H9 (cell line): ENCODE data around the gene ASMTL. TPM values are rescaled to one million over a fixed set of nuclear protein-coding genes. Genes with fewer than 3 reads are reported as not detected.

ENCODE experiments used
- DNase-seq: peaks from one replicate; pipeline ENCODE4 v3.0.0-alpha.2; 2017
- H2AFZ ChIP-seq: one replicate; pipeline ENCODE4 v1.6.1; 2013; ENCODE audit warnings: mild to moderate bottlenecking, low read length, control low read depth, moderate library complexity
- H2AK5ac ChIP-seq: 2 replicates; pipeline ENCODE4 v1.6.1; 2013; ENCODE audit warnings: low read length, control low read depth, mixed read lengths; ENCODE audit not compliant: insufficient read length
- H2BK120ac ChIP-seq: one replicate; pipeline ENCODE4 v1.6.1; 2013; ENCODE audit warnings: low read depth, mild to moderate bottlenecking, low read length, control low read depth, inconsistent platforms; ENCODE audit not compliant: poor library complexity, severe bottlenecking
- H2BK12ac ChIP-seq: 2 replicates; pipeline ENCODE4 v1.6.1; 2013; ENCODE audit warnings: low read length, control low read depth, mixed read lengths, low read depth; ENCODE audit not compliant: insufficient read length
- H2BK15ac ChIP-seq: 2 replicates; pipeline ENCODE4 v1.6.1; 2013; ENCODE audit warnings: low read depth, low read length, control low read depth
- H2BK20ac ChIP-seq: one replicate; pipeline ENCODE4 v1.6.1; 2013; ENCODE audit warnings: low read depth, mild to moderate bottlenecking, low read length, control low read depth, inconsistent platforms; ENCODE audit not compliant: poor library complexity, severe bottlenecking
- H2BK5ac ChIP-seq: 2 replicates; pipeline ENCODE4 v1.6.1; 2013; ENCODE audit warnings: low read length, control low read depth, mixed read lengths; ENCODE audit not compliant: insufficient read length
- H3K14ac ChIP-seq: 2 replicates; pipeline ENCODE4 v1.6.1; 2013; ENCODE audit warnings: low read length, control low read depth; ENCODE audit not compliant: insufficient read depth
- H3K18ac ChIP-seq: 2 replicates; pipeline ENCODE4 v1.6.1; 2013; ENCODE audit warnings: low read depth, mild to moderate bottlenecking, mixed read lengths, low read length, control low read depth; ENCODE audit not compliant: insufficient read length
- H3K23ac ChIP-seq: 2 replicates; pipeline ENCODE4 v1.6.1; 2013; ENCODE audit warnings: low read length, control low read depth, mixed read lengths, low read depth; ENCODE audit not compliant: insufficient read length
- H3K23me2 ChIP-seq: 2 replicates; pipeline ENCODE4 v1.6.1; 2013; ENCODE audit warnings: low read depth, mild to moderate bottlenecking, mixed read lengths, low read length, control low read depth; ENCODE audit not compliant: insufficient read length, poor library complexity, severe bottlenecking
- H3K27ac ChIP-seq: 2 replicates; pipeline ENCODE4 v1.5.1; 2013; ENCODE audit warnings: low read length, control low read depth, mixed read lengths, low read depth; ENCODE audit not compliant: insufficient read length
- H3K27me3 ChIP-seq: 2 replicates; pipeline ENCODE4 v1.6.1; 2013; ENCODE audit warnings: low read length, control low read depth, inconsistent platforms; ENCODE audit not compliant: insufficient read depth
- H3K4ac ChIP-seq: 2 replicates; pipeline ENCODE4 v1.6.1; 2013; ENCODE audit warnings: low read depth, mild to moderate bottlenecking, control low read depth, inconsistent platforms, low read length, moderate library complexity
- H3K4me1 ChIP-seq: 2 replicates; pipeline ENCODE4 v1.6.1; 2013; ENCODE audit warnings: low read length, control low read depth, inconsistent platforms; ENCODE audit not compliant: insufficient read depth
- H3K4me2 ChIP-seq: 2 replicates; pipeline ENCODE4 v1.6.1; 2013; ENCODE audit warnings: low read length, control low read depth, mixed read lengths; ENCODE audit not compliant: insufficient read length, insufficient read depth
- H3K56ac ChIP-seq: 2 replicates; pipeline ENCODE4 v1.6.1; 2013; ENCODE audit warnings: low read depth, mild to moderate bottlenecking, mixed read lengths, low read length, control low read depth; ENCODE audit not compliant: insufficient read length
- H3K79me1 ChIP-seq: 2 replicates; pipeline ENCODE4 v1.6.1; 2013; ENCODE audit warnings: low read depth, mild to moderate bottlenecking, moderate library complexity, low read length, control low read depth, inconsistent platforms; ENCODE audit not compliant: insufficient read depth, poor library complexity, severe bottlenecking
- H3K79me2 ChIP-seq: 2 replicates; pipeline ENCODE4 v1.6.1; 2013; ENCODE audit warnings: low read length, control low read depth, inconsistent platforms; ENCODE audit not compliant: insufficient read depth
- H3K9ac ChIP-seq: 2 replicates; pipeline ENCODE4 v1.6.1; 2013; ENCODE audit warnings: low read length, control low read depth, mixed read lengths; ENCODE audit not compliant: insufficient read length; ENCODE audit errors: extremely low read depth
- H3K9me3 ChIP-seq: one replicate; pipeline ENCODE4 v1.6.1; 2013; ENCODE audit warnings: low read depth, low read length, inconsistent platforms; ENCODE audit not compliant: control insufficient read depth
- H3T11ph ChIP-seq: one replicate; pipeline ENCODE4 v1.6.1; 2013; ENCODE audit warnings: mild to moderate bottlenecking, low read length, control low read depth, inconsistent platforms
- H4K20me1 ChIP-seq: one replicate; pipeline ENCODE4 v1.6.1; 2013; ENCODE audit not compliant: control insufficient read depth, insufficient read length, insufficient read depth
- H4K5ac ChIP-seq: 2 replicates; pipeline ENCODE4 v1.6.1; 2013; ENCODE audit warnings: low read depth, mild to moderate bottlenecking, mixed read lengths, low read length, control low read depth; ENCODE audit not compliant: insufficient read length
- H4K8ac ChIP-seq: replicated peaks from 2 replicates; pipeline ENCODE4 v1.6.1; 2013; ENCODE audit warnings: low read length, control low read depth, mixed read lengths, low read depth; ENCODE audit not compliant: insufficient read length
- H4K91ac ChIP-seq: 2 replicates; pipeline ENCODE4 v1.6.1; 2013; ENCODE audit warnings: low read depth, mild to moderate bottlenecking, moderate library complexity, mixed read lengths, low read length, control low read depth; ENCODE audit not compliant: insufficient read length
- H3K27ac Mint-ChIP-seq, 3 experiments: 2 replicates in 2 of 3; 3 replicates in 1 of 3; pipeline ENCODE4 v1.8.0; 2020 to 2021; ENCODE audit warnings: mixed read lengths in 3 of 3, mild to moderate bottlenecking in 1 of 3, moderate library complexity in 1 of 3
- H3K27me3 Mint-ChIP-seq: 2 replicates; pipeline ENCODE4 v1.8.0; 2021; ENCODE audit warnings: low read depth, mild to moderate bottlenecking, moderate library complexity, mixed read lengths
- H3K36me3 Mint-ChIP-seq, 3 experiments: 2 replicates in 2 of 3; 3 replicates in 1 of 3; pipeline ENCODE4 v1.8.0; 2020 to 2021; ENCODE audit warnings: low read depth in 3 of 3, mixed read lengths in 3 of 3; ENCODE audit not compliant: insufficient read depth in 1 of 3
- H3K4me1 Mint-ChIP-seq, 2 experiments: 2 replicates each; pipeline ENCODE4 v1.8.0; 2020; ENCODE audit warnings: mixed read lengths in 2 of 2
- H3K4me3 Mint-ChIP-seq, 2 experiments: 2 replicates in 1 of 2; 3 replicates in 1 of 2; pipeline ENCODE4 v1.8.0; 2020 to 2021; ENCODE audit warnings: mild to moderate bottlenecking in 2 of 2, mixed read lengths in 2 of 2, moderate library complexity in 1 of 2
- H3K9me3 Mint-ChIP-seq, 2 experiments: 2 replicates in 1 of 2; 3 replicates in 1 of 2; pipeline ENCODE4 v1.8.0; 2020; ENCODE audit warnings: mild to moderate bottlenecking in 2 of 2, mixed read lengths in 2 of 2, moderate library complexity in 1 of 2
- CTCF ChIP-seq: fragments of 200-600 bp; sonication (generic); conservative IDR thresholded peaks from 3 replicates; pipeline ENCODE4 v1.8.0; 2021; ENCODE audit warnings: antibody characterized with exemption, mild to moderate bottlenecking
- whole genome bisulfite sequencing: extraction: QIAGEN DNeasy Blood & Tissue Kit; methylation state at CpG from one replicate; pipeline ENCODE4 v1.1.7; 2013; ENCODE audit warnings: missing lambda C conversion rate, low lambda C conversion rate, mixed read lengths; ENCODE audit not compliant: insufficient read length; ENCODE audit errors: extremely low coverage; 5-methylcytosine and 5-hydroxymethylcytosine counted together
- total RNA-seq: library from RNA; stranded (reverse); gene quantifications from 2 replicates; pipeline ENCODE4 v1.2.1, GENCODE V29; 2021

Gene ASMTL
- total RNA-seq, 1 experiment from 2014 or later, result 59.8 TPM

- Histone ChIP-seq H3K56ac (no peak overlapping the region), H2BK20ac (no peak overlapping the region), H3K4me1 (no peaks in the 10 kb centered on the region; the same call in 1 of the 2 replicates), H2AK5ac (no peak overlapping the region), H2BK12ac (no peak overlapping the region), H4K8ac (no peak overlapping the region), H3K4me2 (no peak overlapping the region), H3K27ac (no peak overlapping the region), H3K79me1 (no peaks in the 10 kb centered on the region), H3K23ac (no peak overlapping the region), H4K20me1 (no peaks in the 10 kb centered on the region), H3K23me2 (no peaks in the 10 kb centered on the region), H2BK15ac (no peak overlapping the region), H3K4ac (no peak overlapping the region), H4K91ac (no peak overlapping the region), H4K5ac (no peak overlapping the region), H3K14ac (no peak overlapping the region), H3T11ph (no peak overlapping the region), H3K79me2 (no peaks in the 10 kb centered on the region), H3K9me3 (no peaks in the 10 kb centered on the region), H3K18ac (no peak overlapping the region), H2AFZ (no peak overlapping the region), H3K27me3 (no peaks in the 10 kb centered on the region), H2BK5ac (no peak overlapping the region), H2BK120ac (no peak overlapping the region), H3K9ac (no peak overlapping the region)
- Mint-ChIP-seq H3K27me3 (no peaks in the 10 kb centered on the region), H3K36me3 (peaks cover 0 to 32% (median 2%) of the 10 kb centered on the region in 3 experiments; a peak in 4 of 7 replicates), H3K9me3 (no peaks in the 10 kb centered on the region), H3K4me3 (no peak overlapping the region), H3K27ac (no peak overlapping the region), H3K4me1 (peaks cover 0 to 3% of the 10 kb centered on the region in 2 experiments; a peak in 1 of 4 replicates)
- no peak for TF ChIP-seq CTCF
- WGBS, result no CpG with 5 or more reads among the region's 10 CpGs
- no peak for DNase-seq
Measured at GRCh38 chrX:1403228-1403627, 49.5 kb downstream of the ASMTL start.
